Measurements from ENCODE around the gene ENPP6.

- no peak for TF ChIP-seq EP300 (IDR thresholded peaks at IDR 0.05)
- no peak for TF ChIP-seq CTCF (IDR thresholded peaks at IDR 0.05)
- no peak for TF ChIP-seq POLR2A (IDR thresholded peaks at IDR 0.05)
Measured at GRCh38 chr4:184265546-184266351, 48.1 kb upstream of the ENPP6 start.
